Measurements from ENCODE around the gene TMEM101.

- TF ChIP-seq CTCF (conservative IDR thresholded peaks at IDR 0.05; ENCODE audit: low read length) (peak; percentile 84), EZH2phosphoT487 (IDR thresholded peaks at IDR 0.05; ENCODE audit: borderline replicate concordance, low read depth, low read length) (no peak)
Measured at GRCh38 chr17:43994272-43995149, 20.3 kb downstream of the TMEM101 start.

Measured in OCI-LY7 (cell line).